Cardiac septum (tissue), 1 donor: ENCODE data around the gene FASTKD2. TPM values are rescaled to one million over a fixed set of nuclear protein-coding genes. Genes with fewer than 3 reads are reported as not detected.
"Not testable (repeated sequence)": the region's sequence is repeated elsewhere in the genome, so short reads cannot be mapped to it uniquely, and the experiment has no call there.

Experiments
- DNase-seq: peaks from one replicate; pipeline ENCODE4 v3.0.0-alpha.2; 2020; ENCODE audit warnings: low spot score
- intact Hi-C: fragments of 100-400 bp; cut with DNase I; formaldehyde crosslinking; loops from one replicate; pipeline ENCODE4 v1.14.0; 2022
- total RNA-seq: library from RNA; stranded (reverse); fragmentation: NEBNext Ultra II Directional; extraction: Animal tissue kit (Norgen Biotek cat#: 25700); gene quantifications from one replicate; pipeline ENCODE4 v1.2.1, GENCODE V29; 2021
- donor health status: DM: no; HTN: no; CAD: no.

Gene FASTKD2
- total RNA-seq, 1 donor from 2014 or later, result 32.3 TPM

- no peak for DNase-seq
- intact Hi-C loops, result no loop called here
These were observed 19.4 kb downstream of the FASTKD2 start for GRCh38 chr2:206784559-206785353.

- DNase-seq, result no peak
- intact Hi-C loops, result no loop called here
These were observed 25.0 kb downstream of the FASTKD2 start for GRCh38 chr2:206790311-206790935.

- intact Hi-C loops, result no loop called here
- no peak for DNase-seq
These were observed 27.2 kb downstream of the FASTKD2 start for GRCh38 chr2:206792645-206793044.

GRCh38 chr2:206797376-206797775 lies 32.0 kb downstream of the FASTKD2 start:
- no peak for DNase-seq
- intact Hi-C loops, result no loop called here

- DNase-seq, result no peak
- intact Hi-C loops, result no loop called here
These were observed 32.6 kb downstream of the FASTKD2 start for GRCh38 chr2:206798000-206798399.

- intact Hi-C loops, result no loop called here
- DNase-seq, result no peak
These were observed 33.7 kb downstream of the FASTKD2 start for GRCh38 chr2:206799083-206799482.

- no peak for DNase-seq
- intact Hi-C loops, result loop anchor here (2.0 to 10.0 kb wide), 4 partner anchors 182 to 674 kb away; partner anchors contain the start of gene KLF7
These were observed 35.4 kb downstream of the FASTKD2 start for GRCh38 chr2:206800506-206801417.

- intact Hi-C loops, result loop anchor here (2.0 to 10.0 kb wide), 4 partner anchors 181 to 673 kb away; partner anchors contain the start of gene KLF7
- no peak for DNase-seq
These were observed 36.2 kb downstream of the FASTKD2 start for GRCh38 chr2:206801418-206802189.

- no peak for DNase-seq
- intact Hi-C loops, result loop anchor here (5.0 to 10.0 kb wide), 3 partner anchors 179 to 532 kb away; partner anchors contain the start of gene KLF7
These were observed 37.5 kb downstream of the FASTKD2 start for GRCh38 chr2:206802654-206803514.

GRCh38 chr2:206804326-206804725 lies 38.9 kb downstream of the FASTKD2 start:
- DNase-seq, result no peak
- intact Hi-C loops, result loop anchor here (5.0 to 10.0 kb wide), 3 partner anchors 178 to 530 kb away; partner anchors contain the start of gene KLF7

GRCh38 chr2:206805887-206806607 lies 40.6 kb downstream of the FASTKD2 start:
- intact Hi-C loops, result loop anchor here (10.0 kb wide), 1 partner anchor 529 kb away; no protein-coding TSS in a partner anchor
- DNase-seq, result no peak

- intact Hi-C loops, result loop anchor here (10.0 kb wide), 1 partner anchor 527 kb away; no protein-coding TSS in a partner anchor
- DNase-seq, result not testable (repeated sequence)
These were observed 42.2 kb downstream of the FASTKD2 start for GRCh38 chr2:206807624-206808023.

GRCh38 chr2:206812471-206812870 lies 47.1 kb downstream of the FASTKD2 start:
- DNase-seq, intact Hi-C loops: not testable (repeated sequence)

GRCh38 chr2:206814498-206814897 lies 49.1 kb downstream of the FASTKD2 start:
- intact Hi-C loops, result no loop called here
- DNase-seq, result no peak

- intact Hi-C loops, result no loop called here
- no peak for DNase-seq
These were observed 55.4 kb downstream of the FASTKD2 start for GRCh38 chr2:206820807-206821206.

- DNase-seq, result no peak
- intact Hi-C loops, result no loop called here
These were observed 57.8 kb downstream of the FASTKD2 start for GRCh38 chr2:206823178-206823577.

GRCh38 chr2:206824087-206824618 lies 58.7 kb downstream of the FASTKD2 start:
- intact Hi-C loops, result no loop called here
- DNase-seq, result no peak
